GM03348 (cell line): ENCODE data around the gene FANK1.
"Not testable (repeated sequence)": the region's sequence is repeated elsewhere in the genome, so short reads cannot be mapped to it uniquely, and the experiment has no call there.

Source experiments
- DNase-seq: peaks from one replicate; pipeline ENCODE4 v3.0.0; 2012; ENCODE audit warnings: low spot score

The FANK1 gene

DNA sequence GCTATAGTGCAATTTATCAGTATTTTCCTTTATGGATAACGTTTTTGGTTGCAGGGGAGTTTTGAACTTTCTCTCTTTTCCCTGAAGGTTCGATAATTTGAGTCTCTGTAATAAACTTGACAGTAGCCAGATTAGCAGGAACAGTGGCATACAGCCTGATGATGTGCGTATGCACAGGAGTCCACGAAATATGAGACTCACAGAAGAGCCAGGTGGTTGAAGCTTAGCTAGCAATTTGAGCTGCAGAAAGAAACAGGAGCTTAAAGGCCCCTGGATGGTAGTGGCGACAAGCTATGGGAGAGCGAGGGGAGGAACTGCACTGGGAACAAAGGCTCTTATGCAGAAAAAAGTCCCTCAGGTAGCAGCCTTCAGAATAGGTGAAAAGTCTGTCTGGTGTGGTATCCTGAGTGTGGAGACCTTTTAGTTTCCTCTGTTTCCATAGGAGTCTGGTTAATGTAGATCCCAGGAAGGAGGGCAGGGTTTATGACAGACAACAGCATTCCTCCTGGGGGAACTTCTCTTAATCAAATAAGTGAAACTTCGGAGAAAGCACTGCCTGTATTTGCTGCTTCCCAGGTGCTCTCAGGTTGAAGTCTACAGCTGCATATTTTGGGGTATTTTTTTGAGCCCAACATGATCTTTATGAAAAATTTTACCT is 32.7 kb downstream of the FANK1 start:
- DNase-seq: no peak

DNA sequence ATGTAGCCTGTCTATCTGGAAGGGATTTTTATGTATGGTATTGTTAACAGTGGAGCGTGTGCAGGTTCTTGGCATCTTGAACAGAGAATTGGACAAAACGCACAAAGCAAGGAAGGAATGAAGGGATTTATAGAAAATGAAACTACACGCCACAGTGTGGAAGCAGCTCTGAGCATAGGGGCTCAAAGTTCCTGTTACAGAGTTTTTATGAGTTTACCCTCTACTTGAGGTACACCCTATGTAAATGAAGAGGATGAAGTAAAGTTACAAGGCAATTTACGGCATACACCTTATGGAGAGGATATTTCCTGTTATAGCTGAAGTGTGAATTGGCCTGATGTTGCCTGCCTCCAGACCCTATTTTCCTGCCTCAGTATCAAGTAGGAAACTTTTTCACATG is 33.3 kb downstream of the FANK1 start:
- no peak for DNase-seq

DNA sequence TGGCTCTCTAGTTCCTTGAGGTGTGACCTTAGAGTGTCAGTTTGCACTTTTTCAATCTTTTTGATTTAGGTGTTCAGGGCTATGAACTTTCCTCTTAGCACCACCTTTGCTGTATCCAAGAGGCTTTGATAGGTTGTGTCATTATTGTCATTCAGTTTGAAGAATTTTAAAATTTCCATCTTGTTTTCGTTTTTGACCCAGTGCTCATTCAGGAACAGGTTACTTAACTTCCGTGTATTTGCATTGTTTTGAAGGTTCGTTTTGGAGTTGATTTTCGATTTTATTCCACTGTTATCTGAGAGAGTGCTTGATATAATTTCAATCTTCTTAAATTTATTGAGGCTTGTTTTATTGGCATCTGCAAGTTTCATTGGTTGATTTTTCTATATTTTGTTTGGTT is 37.3 kb downstream of the FANK1 start:
- no peak for DNase-seq

DNA sequence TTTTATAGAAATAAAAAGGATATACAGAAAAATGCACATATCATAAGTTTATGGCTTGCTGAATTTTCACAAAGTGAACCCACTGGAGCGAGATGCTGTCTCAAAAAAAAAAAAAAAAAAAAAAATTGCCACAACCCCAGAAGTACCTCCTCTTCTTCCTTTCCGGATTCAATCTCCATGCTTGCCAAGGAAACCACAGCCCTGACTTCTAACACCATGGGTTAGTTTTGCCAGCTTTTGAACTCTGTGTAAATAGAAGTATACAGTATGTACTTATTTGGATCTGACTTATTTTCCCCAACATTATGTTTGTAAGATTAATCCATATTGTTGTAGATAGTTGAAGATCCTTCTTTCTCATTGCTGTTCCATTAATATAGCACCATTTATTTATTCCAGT is 40.0 kb downstream of the FANK1 start:
- peak; percentile 28 for DNase-seq

- no peak for DNase-seq
Observed at GRCh38 chr10:125940515-125940914, 44.2 kb downstream of the FANK1 start.

DNA sequence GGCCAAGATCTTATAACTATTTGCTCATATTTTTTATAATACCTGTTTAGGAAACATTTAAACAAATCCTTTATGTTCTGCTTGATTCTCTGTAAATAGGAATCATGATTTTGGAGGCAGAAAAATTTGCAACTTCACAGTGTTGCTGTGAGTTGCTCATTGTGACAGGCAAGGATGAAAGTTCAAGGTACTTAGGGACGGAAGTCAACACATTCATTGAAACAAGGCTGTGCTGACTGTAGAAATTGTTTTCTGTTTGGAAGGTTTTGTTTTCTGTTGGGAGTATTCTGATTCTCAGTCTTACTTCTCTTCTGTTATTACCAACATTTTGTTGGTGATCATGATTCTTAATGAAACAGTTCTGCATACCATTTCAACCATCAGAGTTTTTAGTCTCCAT is 54.9 kb downstream of the FANK1 start:
- no peak for DNase-seq

DNA sequence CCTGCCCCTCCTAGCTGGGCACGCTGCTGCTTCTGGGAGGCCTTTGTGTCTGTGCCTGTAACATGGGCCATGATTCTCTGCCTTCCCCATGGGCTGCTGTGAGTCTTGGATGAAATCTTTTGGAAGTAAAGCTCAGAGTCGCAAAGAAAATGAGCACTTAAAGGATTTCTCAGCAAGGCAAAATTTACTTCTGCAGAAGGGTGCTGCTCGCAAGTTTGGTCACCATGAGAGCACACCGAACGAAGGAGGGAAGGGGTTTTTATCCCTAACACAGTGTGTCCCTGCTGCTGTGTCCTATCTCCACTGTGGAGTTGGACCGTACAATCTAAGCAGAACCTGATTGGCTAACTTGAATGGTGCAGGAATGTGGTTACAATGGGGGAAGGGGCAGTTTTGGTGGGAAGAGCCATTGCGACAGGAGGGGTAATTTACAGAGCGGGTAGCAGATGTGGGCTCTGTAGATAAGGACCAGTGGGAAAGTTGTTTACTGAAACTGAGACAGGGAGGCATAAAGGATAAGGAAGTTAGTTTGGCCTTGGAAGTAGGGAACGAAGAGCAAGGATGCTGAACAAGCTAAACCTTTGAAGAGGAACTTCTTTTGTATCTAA is 57.5 kb downstream of the FANK1 start:
- no peak for DNase-seq

GRCh38 chr10:125955766-125956165 is 59.4 kb downstream of the FANK1 start:
- DNase-seq: no peak

DNA sequence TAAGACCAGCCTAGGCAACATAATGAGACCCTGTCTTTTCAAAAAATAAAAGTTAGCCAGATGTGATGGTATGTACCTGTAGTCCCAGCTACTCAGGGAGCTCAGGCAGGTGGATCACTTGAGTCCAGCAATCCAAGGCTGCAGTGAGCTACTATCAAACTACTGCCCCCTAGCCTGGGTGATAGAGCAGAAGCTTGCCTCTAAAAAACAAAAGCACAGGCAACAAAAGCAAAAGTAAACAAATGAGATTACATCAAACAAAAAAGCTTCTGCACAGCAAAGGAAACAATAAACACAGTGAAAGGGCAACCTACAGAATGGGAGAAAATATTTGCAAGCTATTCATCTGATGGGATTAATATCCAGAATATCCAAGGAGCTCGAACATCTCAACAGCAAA is 65.4 kb downstream of the FANK1 start:
- no peak for DNase-seq

- DNase-seq: no peak
Observed at GRCh38 chr10:125962200-125962599, 65.8 kb downstream of the FANK1 start.

- no peak for DNase-seq
Observed at GRCh38 chr10:125964558-125964957, 68.2 kb downstream of the FANK1 start.

- no peak for DNase-seq
Observed at GRCh38 chr10:125967533-125967932, 71.2 kb downstream of the FANK1 start.

DNA sequence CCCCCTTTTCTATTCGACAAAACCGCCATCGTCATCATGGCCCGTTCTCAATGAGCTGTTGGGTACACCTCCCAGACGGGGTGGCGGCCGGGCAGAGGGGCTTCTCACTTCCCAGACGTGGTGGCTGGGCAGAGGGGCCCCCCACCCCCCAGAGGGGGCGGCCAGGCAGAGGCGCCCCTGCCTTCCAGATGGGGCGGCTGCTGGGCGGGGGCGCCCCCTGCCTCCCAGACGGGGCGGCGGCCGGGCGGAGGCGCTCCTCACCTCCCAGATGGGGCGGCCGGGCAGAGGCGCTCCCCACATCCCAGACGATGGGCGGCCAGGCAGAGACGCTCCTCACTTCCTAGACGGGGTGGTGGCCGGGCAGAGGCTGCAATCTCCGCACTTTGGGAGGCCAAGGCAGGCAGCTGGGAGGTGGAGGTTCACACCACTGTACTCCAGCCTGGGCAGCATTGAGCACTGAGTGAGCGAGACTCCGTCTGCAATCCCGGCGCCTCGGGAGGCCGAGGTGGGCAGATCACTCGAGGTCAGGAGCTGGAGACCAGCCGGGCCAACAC is 73.8 kb downstream of the FANK1 start:
- not testable (repeated sequence) for DNase-seq

DNA sequence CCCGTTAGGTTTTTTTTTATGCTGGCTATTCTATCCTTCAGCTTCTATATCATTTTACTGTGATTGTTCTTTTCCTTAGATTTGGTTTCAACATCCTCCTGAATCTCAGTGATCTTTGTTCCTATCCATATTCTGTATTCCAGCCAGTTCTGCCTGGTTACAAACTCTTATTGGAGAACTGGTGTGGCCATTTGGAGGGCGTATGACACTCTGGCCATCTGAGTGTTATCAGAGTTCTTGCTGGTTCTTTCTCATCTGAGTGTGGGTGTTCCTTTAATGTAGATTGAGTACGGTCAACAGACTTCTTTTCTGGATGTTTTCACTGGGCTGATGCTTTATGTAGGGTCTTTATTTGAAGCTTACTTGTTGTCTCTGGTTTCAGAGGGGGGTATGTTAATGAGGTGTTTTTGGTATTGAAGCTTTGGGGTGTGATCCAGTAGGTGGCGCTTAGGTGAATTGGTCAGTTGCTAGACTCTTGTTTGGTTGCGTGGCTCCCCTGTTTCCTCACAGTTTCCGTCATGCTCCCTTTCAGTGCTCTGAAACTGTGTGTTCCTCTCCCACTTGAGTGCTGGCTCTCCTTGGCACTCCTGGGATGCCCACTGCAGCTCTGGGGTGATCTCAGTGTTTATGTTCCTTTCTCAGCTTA is 80.7 kb downstream of the FANK1 start:
- no peak for DNase-seq

GRCh38 chr10:125979976-125980375 is 83.6 kb downstream of the FANK1 start:
- no peak for DNase-seq

- DNase-seq: no peak
Observed at GRCh38 chr10:125980521-125981035, 84.2 kb downstream of the FANK1 start.

DNA sequence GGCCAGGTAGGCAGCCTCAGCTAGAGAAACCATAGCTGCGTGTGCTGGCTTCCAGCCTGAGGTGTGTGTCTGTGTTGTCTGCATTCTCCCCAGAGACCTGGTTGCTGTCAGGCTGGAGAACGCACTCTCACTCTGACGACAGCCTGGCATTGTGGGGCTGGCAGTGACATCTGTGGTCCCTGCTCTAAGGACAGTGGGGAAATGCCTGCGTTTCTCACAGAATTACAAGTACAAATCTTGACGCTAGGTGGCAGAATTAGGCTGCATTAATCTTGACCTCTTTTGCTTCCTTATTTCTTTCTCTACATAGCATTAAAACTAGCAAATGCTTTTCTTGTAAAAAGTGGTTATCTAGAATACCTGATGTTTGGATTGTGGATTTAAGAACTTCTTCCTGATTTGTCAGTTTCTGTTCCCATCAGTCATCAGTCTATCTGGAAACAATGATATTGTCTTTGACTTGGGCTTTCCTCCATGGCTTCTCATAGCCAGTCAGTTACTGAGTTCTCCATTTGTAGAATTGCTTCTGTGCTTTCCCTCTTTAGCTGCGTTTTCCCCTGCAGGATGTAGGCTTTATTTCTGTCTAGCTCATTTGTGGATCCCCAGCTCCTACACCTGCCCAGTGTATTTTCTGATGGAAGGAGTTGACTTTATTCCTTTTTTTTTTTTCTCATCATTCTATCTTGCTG is 86.0 kb downstream of the FANK1 start:
- peak; percentile 77 for DNase-seq

- DNase-seq: no peak
Observed at GRCh38 chr10:125983161-125983560, 86.8 kb downstream of the FANK1 start.

GRCh38 chr10:125983656-125984055 is 87.3 kb downstream of the FANK1 start:
- no peak for DNase-seq

DNA sequence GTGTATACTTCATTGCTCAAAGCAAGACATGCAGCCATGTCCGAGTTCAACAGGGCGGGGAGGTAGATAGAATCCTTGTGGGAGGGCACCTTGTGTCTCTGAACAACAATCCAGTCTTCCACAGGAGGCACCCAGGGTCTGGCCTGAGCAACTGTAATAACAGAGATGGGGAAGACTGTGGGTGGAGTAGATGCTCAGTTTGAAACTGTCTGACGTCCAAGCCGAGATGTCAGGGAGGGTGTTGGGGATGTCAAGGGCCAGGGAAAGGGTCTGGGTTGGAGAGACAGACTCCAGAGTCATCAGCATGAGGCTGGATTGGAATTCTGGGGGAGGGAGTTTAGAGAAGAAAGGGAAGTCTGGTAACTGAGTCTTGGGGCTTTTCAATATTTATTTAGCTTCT is 88.0 kb downstream of the FANK1 start:
- no peak for DNase-seq

GRCh38 chr10:125984865-125985495 is 88.6 kb downstream of the FANK1 start:
- DNase-seq: no peak
